ENCODE data around the gene ANO7.

The ANO7 gene

DNA sequence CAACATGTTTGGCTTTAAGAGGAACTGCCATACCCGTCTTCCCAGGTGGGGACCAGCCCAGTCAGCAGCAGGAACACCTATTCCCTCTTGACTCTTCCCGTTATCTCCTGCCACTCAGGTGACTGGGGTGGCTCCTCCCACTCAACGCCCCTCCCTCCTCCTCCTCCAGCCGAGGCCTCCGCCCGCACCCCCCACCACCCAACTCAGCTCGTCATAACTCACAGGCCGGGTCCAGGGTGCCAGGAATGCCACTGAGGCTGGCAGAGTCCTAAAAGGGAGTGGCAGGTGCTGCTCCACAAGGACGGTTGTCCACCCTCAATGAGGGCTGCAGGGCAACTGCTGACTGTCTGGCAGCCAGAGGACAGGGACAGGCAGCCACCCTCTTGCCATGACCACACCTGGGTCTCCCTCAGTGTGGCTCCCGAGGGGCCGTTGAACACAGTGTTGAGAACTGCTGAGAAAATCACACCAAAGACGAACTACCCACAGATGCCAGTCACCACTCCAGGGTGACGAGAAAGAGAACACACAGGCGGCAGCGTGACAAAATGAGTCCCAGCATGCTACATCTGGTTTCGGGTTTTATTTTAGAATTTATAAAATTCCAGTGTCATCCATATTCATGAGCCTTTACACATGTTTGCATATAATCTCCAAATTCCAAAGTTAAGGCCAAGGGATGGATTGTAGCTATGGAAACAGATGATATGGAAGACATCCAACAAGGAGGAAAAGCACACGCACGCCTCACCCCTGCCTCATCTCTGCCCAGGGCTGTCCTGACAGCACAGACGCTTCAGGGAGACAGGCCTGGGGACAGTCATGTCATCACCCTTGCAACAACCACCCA, 38.5 kb downstream of the ANO7 start:
- no peak for DNase-seq (ENCODE audit: low spot score)

DNA sequence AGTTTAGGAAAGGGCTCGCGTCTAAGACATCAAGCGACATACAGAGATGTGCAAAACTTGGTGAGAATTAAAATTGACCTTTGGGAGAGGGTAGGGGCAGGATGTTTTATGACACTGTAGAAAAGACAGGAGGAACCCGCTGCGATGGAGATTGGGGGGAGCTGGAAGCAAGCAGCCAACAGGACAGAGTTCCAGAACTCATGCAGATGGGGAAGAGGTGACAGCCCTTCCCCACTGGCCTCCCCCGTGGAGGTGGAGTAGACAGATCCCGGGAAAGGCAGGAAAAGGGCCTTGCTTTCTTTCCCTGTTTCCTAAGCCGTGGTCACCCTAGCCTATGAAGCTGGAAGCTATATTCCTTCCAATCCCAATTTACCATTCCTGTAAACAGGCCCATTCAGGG, 39.1 kb downstream of the ANO7 start:
- DNase-seq (ENCODE audit: low spot score): no peak

DNA sequence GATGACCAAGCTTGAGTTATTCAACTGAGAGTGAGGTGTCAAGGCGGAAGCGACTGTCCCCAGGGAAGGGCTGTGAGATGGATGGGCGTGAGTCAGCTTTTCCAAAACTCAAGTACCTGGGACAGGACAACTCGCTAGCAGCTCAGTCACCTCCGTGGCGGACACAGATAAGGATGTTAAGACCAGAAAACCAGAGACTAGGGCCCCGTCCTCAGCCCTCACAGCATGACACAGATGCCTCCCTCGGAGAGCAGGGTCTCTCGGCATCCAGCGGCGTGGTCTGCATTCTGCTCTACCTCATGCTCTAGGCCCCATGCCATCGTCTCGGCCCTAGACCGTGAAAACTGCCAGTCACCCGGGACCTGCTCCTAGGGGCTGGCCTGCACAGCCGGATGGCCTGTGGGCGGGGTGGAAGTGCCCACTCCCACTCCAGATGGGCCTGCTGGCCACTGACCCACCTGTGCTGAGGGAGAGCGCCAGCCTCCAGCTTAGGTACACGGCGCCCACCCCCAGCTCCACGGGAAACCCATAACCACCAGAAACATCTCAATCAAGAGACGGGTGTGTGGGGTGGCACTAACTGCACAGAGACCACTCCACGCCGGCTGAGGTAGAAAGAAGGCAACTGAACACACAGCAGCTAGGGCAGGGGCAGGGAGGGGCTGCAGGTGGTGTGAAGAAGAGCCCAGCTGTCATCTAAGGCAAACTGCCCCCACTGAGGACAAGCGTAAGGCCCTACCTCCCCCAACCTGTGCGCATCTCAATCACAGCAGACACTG, 39.8 kb downstream of the ANO7 start:
- no peak for DNase-seq (ENCODE audit: low spot score)

DNA sequence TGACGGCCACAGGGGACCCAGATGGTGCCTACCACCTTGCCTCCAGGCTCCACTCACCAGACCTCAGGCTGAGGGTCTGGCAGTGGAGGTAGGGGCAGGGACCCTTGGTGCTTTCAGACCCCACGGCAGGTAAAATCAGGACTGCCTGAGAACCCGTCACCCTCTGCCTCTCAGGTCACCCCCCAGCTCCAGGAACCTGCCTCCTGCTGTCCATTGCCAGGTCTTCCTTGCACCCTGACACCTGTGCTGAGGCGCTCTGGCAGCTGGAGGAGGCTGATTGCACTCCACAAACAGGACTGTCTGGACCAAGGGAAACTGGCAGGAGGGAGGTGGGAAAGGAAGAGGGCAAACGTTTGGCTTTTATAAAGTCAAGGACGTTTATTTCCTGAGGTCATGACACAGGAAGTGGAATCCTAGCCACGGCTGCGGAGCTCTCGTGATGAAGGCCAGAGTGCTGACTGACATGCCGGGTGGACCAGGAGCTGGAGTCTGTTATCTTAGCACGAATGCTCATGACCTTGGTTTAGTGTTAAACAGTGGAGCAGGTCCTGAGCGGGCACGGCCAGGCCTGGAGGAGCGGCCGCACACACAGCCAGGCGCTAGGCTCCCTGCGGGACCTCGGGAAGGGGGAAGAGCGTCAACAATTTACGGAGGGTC, 40.5 kb downstream of the ANO7 start:
- no peak for DNase-seq (ENCODE audit: low spot score)

DNA sequence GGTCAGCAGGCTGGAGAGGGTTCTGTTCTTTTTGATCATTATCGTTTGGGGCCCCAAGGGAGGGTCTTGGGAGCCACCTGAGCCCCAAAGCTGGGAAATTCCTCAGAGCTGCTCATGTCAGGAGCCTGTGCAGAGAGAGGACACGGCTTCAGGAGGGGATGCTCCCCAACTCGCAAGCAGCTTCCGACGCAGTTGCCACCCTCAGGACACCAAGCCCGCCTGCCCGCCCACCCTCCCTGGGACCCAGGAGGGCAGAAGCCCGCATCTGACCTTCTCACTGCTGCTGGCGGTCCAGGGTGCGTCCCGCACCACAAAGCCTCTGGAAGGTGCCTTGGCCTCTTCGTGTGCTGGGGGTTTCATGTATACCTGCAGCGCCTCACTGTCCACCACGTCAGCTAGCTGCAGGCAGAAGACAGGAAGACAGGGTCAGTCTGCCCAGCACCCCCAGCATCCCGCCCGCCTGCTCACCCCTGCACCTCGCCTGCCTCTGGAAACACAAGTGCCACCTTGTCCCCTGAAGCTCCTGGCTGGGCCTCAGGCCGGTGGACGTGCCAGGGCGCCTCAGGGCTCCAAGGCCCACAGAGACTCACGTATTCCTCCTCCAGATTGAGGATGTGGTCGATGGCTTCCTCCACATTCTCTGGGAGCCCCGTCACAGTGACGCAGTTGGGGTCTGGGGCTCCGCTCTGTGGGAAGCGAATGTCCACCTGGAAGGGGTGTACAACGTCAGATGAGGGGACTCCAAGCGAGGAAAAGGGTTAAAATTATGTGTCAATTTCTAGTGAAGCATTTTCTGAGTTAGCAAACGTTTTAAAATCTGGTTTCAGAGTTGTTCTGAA, 41.3 kb downstream of the ANO7 start:
- no peak for DNase-seq (ENCODE audit: low spot score)

DNA sequence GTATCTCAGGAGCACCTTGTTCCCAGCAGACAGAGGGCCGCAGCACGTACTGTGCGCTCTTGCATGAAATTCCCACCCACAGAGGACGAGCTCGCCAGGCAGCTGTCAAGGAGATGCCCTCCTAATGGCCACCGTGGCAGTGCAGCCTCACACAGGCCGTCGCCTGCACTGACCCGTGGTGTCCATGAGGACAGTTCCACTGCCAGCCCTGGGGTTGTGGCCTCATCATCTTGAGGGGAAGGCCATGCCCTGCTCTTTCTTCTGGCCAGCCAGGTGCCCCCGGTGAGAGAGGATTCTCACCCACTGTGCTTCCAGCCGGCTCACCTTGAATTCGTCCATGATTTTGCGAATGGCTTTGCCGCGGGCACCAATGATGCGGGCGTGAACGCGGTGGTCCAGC, 42.0 kb downstream of the ANO7 start:
- DNase-seq (ENCODE audit: low spot score): no peak

DNA sequence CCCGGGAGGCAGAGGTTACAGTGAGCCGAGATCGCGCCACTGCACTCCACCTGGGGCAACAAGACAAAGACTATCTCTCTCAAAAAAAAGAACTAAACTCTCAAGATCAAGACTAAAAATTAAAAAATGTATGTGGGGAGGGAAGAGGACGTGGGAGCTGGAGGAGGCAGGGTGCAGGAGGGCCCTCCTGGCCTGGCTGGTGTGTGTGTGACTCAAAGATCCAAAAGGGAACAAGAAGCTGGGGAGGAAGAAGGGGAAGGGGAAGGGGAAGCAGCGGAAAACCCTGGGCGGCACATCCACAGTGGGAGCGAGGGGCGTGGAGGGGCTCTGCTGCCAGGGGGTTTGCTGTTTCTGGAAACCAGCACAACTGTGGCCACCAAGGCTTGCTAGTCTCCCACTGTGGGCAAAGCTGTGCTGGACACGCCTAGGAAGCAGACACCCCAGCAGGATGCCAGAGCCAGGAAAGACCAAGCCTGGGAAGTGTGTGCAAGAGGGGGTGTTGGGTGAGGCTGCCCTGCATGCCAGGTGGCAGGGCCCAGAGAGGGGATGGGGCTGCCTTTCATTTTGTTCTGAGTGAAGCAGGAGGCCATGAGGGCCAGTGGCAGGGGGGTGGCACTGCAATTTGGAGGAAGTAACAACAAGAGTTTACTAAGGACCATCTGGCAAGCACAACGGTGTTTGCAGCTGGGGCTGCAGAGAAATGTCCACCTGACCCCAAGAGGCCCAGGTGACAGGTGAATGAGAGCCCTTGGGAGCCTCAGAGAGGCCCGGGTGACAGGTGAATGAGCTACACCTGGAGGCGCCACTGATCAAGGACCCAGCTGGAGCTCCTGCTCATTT, 44.5 kb downstream of the ANO7 start:
- DNase-seq (ENCODE audit: low spot score): no peak

DNA sequence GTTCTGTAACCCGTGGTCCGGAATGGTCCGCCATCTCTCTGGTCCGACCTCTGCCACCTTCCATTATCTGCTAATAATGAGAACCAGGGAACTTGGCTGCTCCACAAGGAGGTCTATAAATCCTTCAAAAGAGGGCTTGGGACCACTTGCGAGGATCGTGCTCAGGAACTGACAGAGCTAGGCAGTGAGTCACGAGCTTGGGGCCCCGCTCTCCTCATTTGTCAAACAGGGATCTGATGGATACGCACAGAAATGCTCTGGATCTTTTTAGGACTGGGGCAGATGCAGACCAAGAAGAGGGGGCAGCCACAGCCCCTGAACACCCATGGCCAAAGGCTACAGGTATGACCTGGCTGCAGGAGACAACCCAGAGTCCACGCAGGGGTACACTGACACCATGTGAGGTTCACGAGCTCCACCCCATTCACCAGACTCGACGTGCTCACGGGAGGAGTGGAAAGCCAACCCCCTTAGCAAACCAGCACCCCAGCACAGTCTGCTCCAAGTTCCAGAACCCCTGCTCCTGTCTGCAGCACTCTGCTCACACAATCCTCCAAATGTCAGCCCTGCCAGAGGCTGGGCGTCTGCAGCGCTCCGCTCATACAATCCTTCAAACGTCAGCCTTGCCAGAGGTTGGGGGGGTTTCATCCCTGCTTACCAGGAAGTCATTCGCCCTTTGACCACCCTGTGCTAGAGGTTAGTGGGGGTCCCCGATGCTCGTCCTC, 45.8 kb downstream of the ANO7 start:
- no peak for DNase-seq (ENCODE audit: low spot score)

DNA sequence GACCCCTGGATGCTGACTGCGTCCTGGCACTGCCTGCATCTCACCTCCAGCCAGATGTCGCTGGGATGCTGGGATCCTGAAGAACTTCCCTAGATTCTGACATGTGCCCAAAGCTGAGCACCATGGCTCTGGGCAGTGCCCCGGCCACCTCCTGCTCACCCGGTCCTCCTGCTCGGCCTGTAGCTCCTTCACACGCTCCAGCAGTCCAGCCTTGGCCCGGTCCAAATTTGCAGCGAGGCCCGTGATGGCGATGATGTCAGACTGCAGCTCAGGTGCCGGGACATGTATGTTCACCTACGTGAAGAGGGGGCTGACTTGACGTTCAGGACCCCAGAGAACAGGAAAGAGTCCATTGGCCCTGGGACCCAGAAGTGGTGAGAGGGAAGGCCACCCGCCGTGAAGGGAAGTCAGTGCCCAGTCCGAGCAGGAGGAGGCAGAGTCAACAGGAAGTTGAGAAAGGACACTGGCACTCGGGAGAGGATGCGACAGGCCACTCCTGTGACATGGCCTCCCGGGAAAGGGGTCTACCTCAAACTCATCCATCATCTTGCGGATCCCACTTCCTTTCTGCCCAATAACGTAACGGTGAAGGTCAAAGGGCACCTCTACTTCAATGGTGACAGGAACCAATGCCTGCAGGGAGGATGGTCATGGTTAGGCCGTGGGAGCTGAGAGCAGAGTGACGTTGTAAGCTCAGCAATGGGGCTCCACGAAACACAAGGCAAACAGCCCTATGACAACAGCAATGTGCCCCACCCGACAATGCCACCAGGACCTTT, 46.7 kb downstream of the ANO7 start:
- no peak for DNase-seq (ENCODE audit: low spot score)

DNA sequence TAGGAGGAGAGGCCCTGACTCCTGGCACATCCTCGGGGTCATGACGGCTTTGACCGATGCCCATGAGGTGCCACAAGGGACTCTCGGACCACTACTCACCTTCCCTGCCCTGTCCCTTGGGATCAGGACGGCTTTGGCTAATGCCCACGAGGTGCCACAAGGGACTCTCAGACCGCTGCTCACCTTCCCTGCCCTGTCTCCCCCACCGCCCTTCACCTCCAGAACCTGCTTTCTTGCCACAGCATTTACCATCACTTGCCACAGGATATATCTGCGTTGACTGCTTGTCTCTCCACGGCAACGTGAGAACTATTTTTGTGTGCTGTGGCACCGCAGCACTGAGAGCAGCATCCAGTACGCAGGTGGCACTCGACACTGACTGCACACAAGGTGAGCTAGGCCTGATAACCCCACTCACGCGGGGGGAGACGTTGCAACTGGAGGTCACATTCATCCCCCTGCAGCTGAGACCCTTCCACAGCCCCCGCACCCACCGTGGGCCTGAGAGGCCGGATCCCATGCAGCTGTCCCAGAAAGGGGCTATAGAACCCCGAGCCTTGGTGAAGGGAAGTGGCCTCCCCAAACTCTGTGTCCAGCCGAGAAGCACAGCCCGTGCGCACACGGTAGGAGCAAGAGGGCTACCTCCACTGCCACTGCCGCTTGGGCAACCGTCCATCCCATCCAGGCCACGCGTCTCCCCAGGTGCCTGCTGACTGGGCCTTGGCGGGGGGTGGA, 47.5 kb downstream of the ANO7 start:
- DNase-seq (ENCODE audit: low spot score): no peak

DNA sequence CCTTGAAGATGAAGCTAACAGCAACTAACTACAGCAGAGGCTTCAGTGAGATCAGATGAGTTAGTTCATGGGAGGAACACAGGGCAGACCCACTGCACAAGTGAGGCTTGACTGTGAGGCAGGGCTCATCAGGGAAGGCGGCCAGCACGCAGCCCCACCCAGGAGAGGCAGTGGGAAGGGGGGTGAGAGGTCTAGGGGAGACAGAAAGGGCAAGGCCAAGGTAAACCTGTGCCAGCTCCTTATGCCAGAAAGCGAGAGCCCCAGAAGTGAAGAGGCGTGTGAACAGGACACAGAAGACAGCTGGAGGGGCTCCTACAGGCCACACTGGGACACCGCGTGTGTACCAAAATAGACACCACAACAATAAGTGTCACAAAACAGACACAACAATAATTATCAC, 48.6 kb downstream of the ANO7 start:
- no peak for DNase-seq (ENCODE audit: low spot score)

DNA sequence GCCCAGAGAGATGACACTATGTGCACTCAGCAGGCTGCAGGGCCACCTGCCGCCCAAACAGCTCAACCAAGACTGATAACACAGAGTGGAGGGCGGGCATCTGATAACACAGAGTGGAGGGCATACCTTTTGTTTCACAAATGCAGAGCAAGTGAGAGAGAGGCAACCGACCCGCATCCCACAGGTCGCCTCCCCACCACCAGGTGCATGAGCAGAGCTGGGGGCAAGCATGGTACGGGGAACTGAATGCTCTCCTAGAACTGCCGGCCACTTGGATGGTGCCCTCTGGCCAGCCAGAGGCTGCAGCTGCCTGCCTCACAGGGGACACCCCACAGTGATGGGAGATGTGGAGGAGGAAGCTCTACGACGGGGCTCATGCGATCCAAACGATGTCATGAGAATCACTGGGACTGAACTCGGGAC, 49.5 kb downstream of the ANO7 start:
- DNase-seq (ENCODE audit: low spot score): no peak

DNA sequence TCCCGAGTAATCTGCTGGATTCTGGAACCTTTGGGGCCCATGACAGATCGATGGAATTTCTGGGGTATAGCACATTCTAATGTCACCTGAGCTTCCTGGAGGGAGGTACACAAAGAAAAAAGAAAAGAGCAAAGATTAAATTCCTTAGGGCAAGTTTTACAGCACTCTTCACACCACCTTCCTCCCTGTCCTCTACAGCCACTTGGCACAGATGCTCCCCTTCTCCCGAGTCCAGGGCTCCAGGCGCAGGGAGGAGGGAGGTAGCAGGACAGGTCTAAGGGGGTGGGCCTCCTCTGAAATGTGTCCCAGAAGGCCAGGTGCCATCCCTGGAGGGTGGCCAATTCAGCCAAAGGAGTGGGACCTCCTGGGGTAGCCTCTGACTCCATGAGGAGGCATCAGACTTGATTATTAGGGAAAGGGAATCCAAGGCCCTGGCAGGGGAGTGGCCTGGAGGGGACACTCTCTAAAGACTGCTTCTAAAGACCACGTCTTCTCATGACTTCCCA, 50.3 kb downstream of the ANO7 start:
- no peak for DNase-seq (ENCODE audit: low spot score)

DNA sequence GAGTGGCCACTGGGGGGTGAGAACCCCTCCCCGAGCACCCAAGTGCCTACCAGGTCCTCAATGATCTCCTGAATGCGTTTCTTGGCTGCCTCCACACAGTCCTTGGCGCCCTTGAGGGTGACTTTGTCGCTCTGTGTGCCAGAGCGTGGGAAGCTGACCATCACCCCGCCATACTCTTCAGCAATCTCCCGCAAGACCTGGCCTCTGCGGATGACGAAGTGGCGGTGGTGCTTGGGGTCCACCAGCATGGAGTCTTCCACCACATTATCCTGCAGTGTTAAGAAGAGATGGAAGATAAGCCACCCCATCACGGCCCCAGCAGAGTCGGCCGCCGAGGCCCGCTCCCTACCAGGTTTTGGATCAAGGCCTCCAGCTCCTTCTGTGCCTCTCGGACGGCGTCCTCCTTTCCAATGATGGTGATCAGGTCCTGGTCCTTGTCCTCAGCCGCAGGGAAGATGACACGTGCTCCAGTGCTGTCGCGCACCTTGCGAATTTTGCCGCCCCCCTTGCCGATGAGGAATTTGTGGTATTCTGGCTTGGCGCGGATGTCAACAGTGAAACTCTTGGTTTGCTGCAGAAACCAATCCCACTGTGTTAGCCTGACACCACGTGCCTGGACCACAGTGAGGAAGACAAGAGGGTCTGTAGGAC, 51.2 kb downstream of the ANO7 start:
- no peak for DNase-seq (ENCODE audit: low spot score)

DNA sequence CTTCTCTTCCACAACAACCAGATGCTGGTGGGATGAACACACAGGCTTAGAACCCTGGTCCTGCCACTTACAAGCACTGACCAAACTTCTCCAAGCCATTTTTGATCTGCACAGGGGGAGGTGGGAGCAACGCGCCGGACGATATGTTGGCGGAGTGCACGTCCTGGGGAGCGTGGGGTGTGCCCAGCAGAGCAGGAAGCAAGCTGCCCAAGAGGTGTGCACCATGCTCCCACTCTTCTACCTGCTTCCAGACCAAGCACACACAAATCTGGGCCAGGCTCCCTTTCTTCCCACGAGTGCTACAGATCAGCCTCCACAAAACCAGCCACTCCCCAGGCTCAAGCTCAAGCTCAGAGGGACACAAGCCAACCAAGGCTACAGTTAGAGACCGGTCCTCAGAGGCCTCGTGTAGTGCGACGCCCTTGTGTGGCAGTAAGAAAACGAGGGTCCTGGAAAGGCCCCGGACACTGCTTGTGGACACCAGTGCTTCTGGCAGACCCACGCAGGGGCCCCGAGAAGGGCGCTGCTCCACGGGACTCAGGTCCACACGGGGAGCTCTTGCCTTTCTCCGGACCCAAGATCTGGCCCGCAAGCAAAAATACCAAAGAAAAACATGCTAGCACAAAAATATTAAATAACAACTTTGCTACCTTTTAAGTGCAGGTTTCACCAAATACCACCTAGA, 52.0 kb downstream of the ANO7 start:
- no peak for DNase-seq (ENCODE audit: low spot score)

DNA sequence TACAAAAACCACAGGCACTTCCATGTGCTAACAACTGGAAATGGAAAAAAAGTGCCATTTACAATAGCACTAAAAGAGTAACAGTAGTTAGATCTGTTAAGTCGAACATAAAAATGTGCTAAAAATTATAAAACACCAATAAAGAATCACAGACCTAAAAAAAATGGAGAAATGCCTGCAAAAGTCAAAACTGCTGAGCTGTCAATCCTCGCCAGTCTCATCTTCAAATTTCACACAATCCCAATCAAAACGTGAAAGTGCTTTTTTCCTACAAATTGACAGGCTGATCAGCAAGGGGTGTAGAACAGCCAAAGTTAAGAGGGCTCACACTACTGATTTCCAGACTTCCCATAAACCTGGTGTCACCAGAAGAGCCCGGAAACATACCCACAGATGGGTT, 53.2 kb downstream of the ANO7 start:
- no peak for DNase-seq (ENCODE audit: low spot score)

DNA sequence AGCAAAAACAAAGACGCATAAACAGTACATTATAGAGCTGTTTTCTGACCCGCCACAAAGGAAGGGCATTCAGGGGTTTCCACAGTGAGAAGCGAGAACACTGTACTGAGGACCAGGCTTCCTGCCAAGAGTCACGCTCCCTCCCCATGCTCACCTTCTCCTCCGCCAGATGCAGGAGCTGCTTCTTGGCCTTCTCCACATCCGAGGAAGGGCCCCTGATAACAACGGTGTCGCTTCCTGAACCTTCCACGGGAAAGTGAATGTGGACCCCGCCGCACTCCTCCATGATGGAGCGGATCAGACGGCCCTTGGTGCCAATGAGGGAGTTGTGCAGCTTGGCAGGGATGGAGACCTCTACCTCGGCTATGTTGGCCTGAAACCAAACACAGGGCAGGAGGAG, 53.8 kb downstream of the ANO7 start:
- DNase-seq (ENCODE audit: low spot score): no peak

Data from SK-N-DZ (cell line).